Caco-2 (cell line): ENCODE data around the gene MIF4GD. TPM values are rescaled to one million over a fixed set of nuclear protein-coding genes. Genes with fewer than 3 reads are reported as not detected.

Experiments
- Bru-seq: library from RNA; stranded (reverse); fragments of 400-500 nt; gene quantifications from one replicate; lab custom pipeline; 2021; lab: Mats Ljungman, UMichigan
- BruChase-seq, 2 experiments: library from RNA; stranded (reverse); fragments of 400-500 nt; gene quantifications; one replicate each; lab custom pipeline; 2021; lab: Mats Ljungman, UMichigan
- BruUV-seq: library from RNA; stranded (reverse); fragments of 400-500 nt; replicated peaks from 2 replicates; lab custom pipeline; 2021; lab: Mats Ljungman, UMichigan
- CTCF ChIA-PET: fragments of 300-600 bp; sonication (Branson Sonifier 250); formaldehyde crosslinking; loops from one replicate; lab custom pipeline; 2022; ENCODE audit warnings: antibody characterized with exemption; lab: Charles Lee
- POLR2A ChIA-PET: fragments of 300-600 bp; sonication (Branson Sonifier 250); formaldehyde crosslinking; loops from one replicate; lab custom pipeline; 2022; ENCODE audit warnings: antibody characterized with exemption; lab: Charles Lee
- DNase-seq, 2 experiments: peaks; one replicate each; pipeline versions ENCODE4 v3.0.0 to v3.0.0-alpha.2; 2020 to 2022
- H3K27me3 ChIP-seq: replicated peaks from 2 replicates; pipeline ENCODE4 v1.6.0; 2011; ENCODE audit warnings: low read length; ENCODE audit not compliant: control insufficient read depth, insufficient read depth
- H3K36me3 ChIP-seq: 2 replicates; pipeline ENCODE4 v1.5.1; 2011; ENCODE audit warnings: low read length; ENCODE audit not compliant: control insufficient read depth, insufficient read depth
- H3K4me1 ChIP-seq: fragments of 250-450 bp; sonication (Bioruptor Pico); 2 replicates; pipeline ENCODE4 v1.5.1; 2020; ENCODE audit warnings: mild to moderate bottlenecking
- H3K4me3 ChIP-seq: 2 replicates; pipeline ENCODE4 v1.5.1; 2011; ENCODE audit warnings: low read depth, mild to moderate bottlenecking, control low read depth, low read length
- H3K9me3 ChIP-seq: fragments of 250-450 bp; sonication (Bioruptor Pico); 2 replicates; pipeline ENCODE4 v1.5.1; 2020; ENCODE audit warnings: mild to moderate bottlenecking, moderate library complexity
- H3K27ac Mint-ChIP-seq: one replicate; pipeline ENCODE4 v1.8.0; 2022; ENCODE audit warnings: mixed read lengths; ENCODE audit not compliant: unreplicated experiment
- H3K27me3 Mint-ChIP-seq: one replicate; pipeline ENCODE4 v1.8.0; 2022; ENCODE audit warnings: mixed read lengths; ENCODE audit not compliant: insufficient read depth, unreplicated experiment
- H3K36me3 Mint-ChIP-seq: one replicate; pipeline ENCODE4 v1.8.0; 2022; ENCODE audit warnings: mild to moderate bottlenecking, mixed read lengths; ENCODE audit not compliant: insufficient read depth, unreplicated experiment
- H3K4me1 Mint-ChIP-seq: one replicate; pipeline ENCODE4 v1.8.0; 2022; ENCODE audit warnings: low read depth, mixed read lengths; ENCODE audit not compliant: unreplicated experiment
- H3K4me3 Mint-ChIP-seq: one replicate; pipeline ENCODE4 v1.8.0; 2022; ENCODE audit warnings: mild to moderate bottlenecking, moderate library complexity, mixed read lengths; ENCODE audit not compliant: unreplicated experiment
- H3K9me3 Mint-ChIP-seq: one replicate; pipeline ENCODE4 v1.8.0; 2022; ENCODE audit warnings: mixed read lengths; ENCODE audit not compliant: unreplicated experiment
- intact Hi-C: fragments of 100-400 bp; cut with micrococcal nuclease; formaldehyde crosslinking; loops from one replicate; pipeline ENCODE4 v1.10.0; 2022; ENCODE audit not compliant: unreplicated experiment
- long read RNA-seq: library from polyadenylated mRNA; stranded (forward); transcript quantifications from one replicate; pipeline ENCODE4 v2.0.0, GENCODE V29; 2022
- total RNA-seq: library from RNA; stranded (reverse); gene quantifications from 2 replicates; pipeline ENCODE4 v1.2.3, GENCODE V29; 2022
- TF ChIP-seq, protein P1 (sequence below), 2 experiments: fragments of 200-600 bp in 1 of 2; IDR thresholded peaks; 1 replicate in 1 of 2; 2 replicates in 1 of 2; pipeline versions ENCODE4 v1.5.1 to v1.8.0; 2011 to 2022; ENCODE audit warnings: antibody characterized with exemption in 1 of 2, control low read depth in 1 of 2, inconsistent platforms in 1 of 2, low read depth in 1 of 2, low read length in 1 of 2, mild to moderate bottlenecking in 1 of 2, moderate library complexity in 1 of 2; ENCODE audit not compliant: insufficient read depth in 1 of 2, severe bottlenecking in 1 of 2, unreplicated experiment in 1 of 2

Gene MIF4GD
- total RNA-seq (27.0 and 27.3 TPM in 2 replicates), Bru-seq, nascent RNA (percentile 52 among the genes with signal in this experiment), BruChase-seq, experiment 1, labeled RNA remaining after a 2-hour chase (percentile 51 among the genes with signal in this experiment), BruChase-seq, experiment 2, labeled RNA remaining after a 6-hour chase (percentile 69 among the genes with signal in this experiment)
- long read RNA-seq, transcript MIF4GD-202 (6 exons, 1,306 nt): major isoform, 16 of 34 reads
- long read RNA-seq, partial matches to known transcripts: 4 of 34 reads
- long read RNA-seq, other reads (novel, unspliced or antisense): 7 of 34 reads

DNA sequence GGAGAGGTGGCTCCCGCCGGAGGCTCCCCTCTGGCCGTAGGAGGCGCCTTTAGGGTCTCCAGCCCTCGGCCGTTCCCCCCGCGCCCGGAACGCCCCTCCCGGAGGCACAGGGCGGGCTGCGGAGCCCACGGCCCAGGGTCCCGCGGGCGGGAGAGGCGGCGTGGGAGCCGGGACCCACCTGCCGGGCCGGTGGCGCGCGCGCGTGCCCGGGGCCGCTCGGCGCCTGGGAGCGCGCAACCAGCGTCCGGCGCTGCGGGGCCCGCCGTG is at the start of gene MIF4GD:
Gene MIF4GD, minus strand, starts transcription at position 266 of the 267 bp plus-strand sequence. CDS start 1,036 bp downstream, outside the sequence.
- POLR2A ChIA-PET: interaction anchor here (0.6 to 4.0 kb wide), 10 partner anchors 10 to 509 kb away, joined by 3 to 48 read pairs (median 5); partner anchors contain the start of genes GGA3, GRB2, MRPS7 and NUP85
- H3K9me3 Mint-ChIP-seq: no peaks in the 10 kb centered on the region
- intact Hi-C loops: loop anchor here (1.0 to 2.0 kb wide), 3 partner anchors 18 to 141 kb away; partner anchors contain the start of genes GRB2 and SLC25A19
- no peak for DNase-seq
- H3K27me3 ChIP-seq: no peaks in the 10 kb centered on the region
- H3K36me3 Mint-ChIP-seq: peaks cover 51% of the 10 kb centered on the region
- peak within 1 kb of the TSS; percentile 71 for H3K4me3 Mint-ChIP-seq
- CTCF ChIA-PET: interaction anchor here (0.5 to 3.2 kb wide), 38 partner anchors 8 to 509 kb away, joined by 3 to 91 read pairs (median 4); partner anchors contain the start of genes GGA3, GRB2, LLGL2 and MRPS7
- H3K27ac Mint-ChIP-seq: peak within 1 kb of the TSS; percentile 84
- peaks cover 14% of the 10 kb centered on the region; the same call in 1 of the 2 replicates for H3K4me1 ChIP-seq
- peak within 1 kb of the TSS; percentile 97 for H3K4me3 ChIP-seq
- TF ChIP-seq, protein P1, sequence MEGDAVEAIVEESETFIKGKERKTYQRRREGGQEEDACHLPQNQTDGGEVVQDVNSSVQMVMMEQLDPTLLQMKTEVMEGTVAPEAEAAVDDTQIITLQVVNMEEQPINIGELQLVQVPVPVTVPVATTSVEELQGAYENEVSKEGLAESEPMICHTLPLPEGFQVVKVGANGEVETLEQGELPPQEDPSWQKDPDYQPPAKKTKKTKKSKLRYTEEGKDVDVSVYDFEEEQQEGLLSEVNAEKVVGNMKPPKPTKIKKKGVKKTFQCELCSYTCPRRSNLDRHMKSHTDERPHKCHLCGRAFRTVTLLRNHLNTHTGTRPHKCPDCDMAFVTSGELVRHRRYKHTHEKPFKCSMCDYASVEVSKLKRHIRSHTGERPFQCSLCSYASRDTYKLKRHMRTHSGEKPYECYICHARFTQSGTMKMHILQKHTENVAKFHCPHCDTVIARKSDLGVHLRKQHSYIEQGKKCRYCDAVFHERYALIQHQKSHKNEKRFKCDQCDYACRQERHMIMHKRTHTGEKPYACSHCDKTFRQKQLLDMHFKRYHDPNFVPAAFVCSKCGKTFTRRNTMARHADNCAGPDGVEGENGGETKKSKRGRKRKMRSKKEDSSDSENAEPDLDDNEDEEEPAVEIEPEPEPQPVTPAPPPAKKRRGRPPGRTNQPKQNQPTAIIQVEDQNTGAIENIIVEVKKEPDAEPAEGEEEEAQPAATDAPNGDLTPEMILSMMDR (IDR thresholded peaks at IDR 0.05; ENCODE audit: insufficient read depth in 1 of 2, low read depth in 1 of 2, low read length in 1 of 2, severe bottlenecking in 1 of 2, unreplicated experiment in 1 of 2): no peak
- H3K4me1 Mint-ChIP-seq: peaks cover 15% of the 10 kb centered on the region
- BruUV-seq: no TSS peak
- no peaks in the 10 kb centered on the region for H3K9me3 ChIP-seq
- no peaks in the 10 kb centered on the region for H3K27me3 Mint-ChIP-seq
- H3K36me3 ChIP-seq: peaks cover 7% of the 10 kb centered on the region

GRCh38 chr17:75319904-75320691 is 49.1 kb upstream of the MIF4GD start:
- ChIA-PET CTCF (interaction anchor here (0.7 to 1.0 kb wide), 3 partner anchors 31 to 477 kb away, joined by 3 read pairs; partner anchors contain the start of gene SLC25A19), POLR2A (interaction anchor here (0.6 kb wide), 1 partner anchor 149 kb away, joined by 3 read pairs; no protein-coding TSS in a partner anchor)
- peaks cover 3% of the 10 kb centered on the region for H3K36me3 ChIP-seq
- Mint-ChIP-seq H3K4me3 (no peak overlapping the region), H3K36me3 (peaks cover 76% of the 10 kb centered on the region), H3K4me1 (no peaks in the 10 kb centered on the region), H3K9me3 (no peaks in the 10 kb centered on the region), H3K27me3 (no peaks in the 10 kb centered on the region), H3K27ac (no peak overlapping the region)
- intact Hi-C loops: no loop called here
- TF ChIP-seq, protein P1 (IDR thresholded peaks at IDR 0.05; ENCODE audit: insufficient read depth in 1 of 2, low read depth in 1 of 2, low read length in 1 of 2, severe bottlenecking in 1 of 2, unreplicated experiment in 1 of 2): no peak
- no peaks in the 10 kb centered on the region for H3K9me3 ChIP-seq
- no peak overlapping the region for H3K4me3 ChIP-seq
- no peaks in the 10 kb centered on the region for H3K4me1 ChIP-seq
- DNase-seq: no peak
- no peaks in the 10 kb centered on the region for H3K27me3 ChIP-seq
- BruUV-seq: TSS peak; percentile 42

DNA sequence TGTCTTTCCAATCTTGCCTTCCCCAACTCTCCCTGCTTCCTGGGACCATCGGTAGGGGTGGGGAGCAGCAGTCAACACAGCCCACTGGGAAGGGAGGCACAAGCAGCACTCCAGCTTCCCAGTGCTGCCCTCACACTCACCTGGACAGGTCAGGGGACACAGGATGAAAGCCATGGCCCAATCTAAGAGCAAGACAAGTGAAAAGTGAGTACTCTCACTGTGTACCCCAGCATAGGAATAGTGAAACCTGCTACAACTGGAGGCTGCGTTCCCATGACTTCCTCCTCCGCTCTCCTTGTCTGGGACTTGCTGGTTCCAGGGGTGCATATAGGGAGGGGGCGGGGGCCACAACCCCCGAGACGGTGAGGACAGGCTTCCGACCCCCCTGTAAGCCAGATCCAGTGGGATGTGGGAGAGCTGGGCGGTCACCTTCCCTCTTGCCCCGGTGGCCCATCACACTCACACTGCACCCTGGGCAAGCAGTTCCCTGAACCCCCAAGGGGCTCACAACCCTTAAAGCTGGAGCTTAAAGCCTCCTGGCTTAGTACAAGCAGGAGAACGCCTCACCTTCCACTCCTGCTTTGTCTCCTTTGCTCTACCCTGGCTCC is 47.7 kb upstream of the MIF4GD start:
- Mint-ChIP-seq H3K27ac (no peak overlapping the region), H3K4me3 (no peak overlapping the region), H3K4me1 (peaks cover 4% of the 10 kb centered on the region), H3K9me3 (no peaks in the 10 kb centered on the region), H3K27me3 (no peaks in the 10 kb centered on the region), H3K36me3 (peaks cover 75% of the 10 kb centered on the region)
- Histone ChIP-seq H3K4me1 (no peaks in the 10 kb centered on the region), H3K4me3 (no peak overlapping the region), H3K36me3 (peaks cover 3% of the 10 kb centered on the region), H3K27me3 (no peaks in the 10 kb centered on the region; the same call in 1 of the 2 replicates), H3K9me3 (no peaks in the 10 kb centered on the region)
- TF ChIP-seq, protein P1 (IDR thresholded peaks at IDR 0.05; ENCODE audit: insufficient read depth in 1 of 2, low read depth in 1 of 2, low read length in 1 of 2, severe bottlenecking in 1 of 2, unreplicated experiment in 1 of 2): no peak
- ChIA-PET POLR2A (no interaction called here), CTCF (interaction anchor here (0.7 kb wide), 1 partner anchor 70 kb away, joined by 3 read pairs; no protein-coding TSS in a partner anchor)
- no peak for DNase-seq
- intact Hi-C loops: no loop called here
- BruUV-seq: no TSS peak
